Lower leg skin (tissue), 3 donors: Measurements from ENCODE around the gene OTOGL.

Source experiments
- CTCF ChIP-seq, 3 donors: fragments of 450-650 bp; IDR thresholded peaks; one replicate each; pipeline ENCODE4 v1.5.1; 2016; ENCODE audit warnings: antibody characterized with exemption in 3 of 3, mild to moderate bottlenecking in 3 of 3, moderate library complexity in 2 of 3
- POLR2A ChIP-seq, 2 donors: fragments of 450-650 bp; IDR thresholded peaks; one replicate each; pipeline ENCODE4 v1.6.1; 2016 to 2017; ENCODE audit warnings: antibody characterized with exemption in 2 of 2, mild to moderate bottlenecking in 1 of 2, moderate library complexity in 1 of 2

- no peak for TF ChIP-seq CTCF (IDR thresholded peaks at IDR 0.05)
- no peak for TF ChIP-seq POLR2A (IDR thresholded peaks at IDR 0.05)
Measured at GRCh38 chr12:80187660-80188090, 88.3 kb downstream of the OTOGL start.
